HG03108 (cell line): ENCODE data around the gene STK31.
"Not testable (repeated sequence)": the region's sequence is repeated elsewhere in the genome, so short reads cannot be mapped to it uniquely, and the experiment has no call there.

Experiments used
- ATAC-seq: cut with Tn5 transposase; IDR thresholded peaks from one replicate; pipeline ENCODE4 v1.9.1; 2021; ENCODE audit warnings: moderate library complexity; ENCODE audit not compliant: unreplicated experiment

The STK31 gene

GRCh38 chr7:23713285-23714149 is 3.5 kb downstream of the STK31 start:
- ATAC-seq: no peak

GRCh38 chr7:23714150-23714464 is 4.1 kb downstream of the STK31 start:
- ATAC-seq: no peak

- ATAC-seq: no peak
Observed at GRCh38 chr7:23714579-23714978, 4.6 kb downstream of the STK31 start.

- ATAC-seq: no peak
Observed at GRCh38 chr7:23715099-23715498, 5.1 kb downstream of the STK31 start.

GRCh38 chr7:23717788-23718187 is 7.8 kb downstream of the STK31 start:
- no peak for ATAC-seq

DNA sequence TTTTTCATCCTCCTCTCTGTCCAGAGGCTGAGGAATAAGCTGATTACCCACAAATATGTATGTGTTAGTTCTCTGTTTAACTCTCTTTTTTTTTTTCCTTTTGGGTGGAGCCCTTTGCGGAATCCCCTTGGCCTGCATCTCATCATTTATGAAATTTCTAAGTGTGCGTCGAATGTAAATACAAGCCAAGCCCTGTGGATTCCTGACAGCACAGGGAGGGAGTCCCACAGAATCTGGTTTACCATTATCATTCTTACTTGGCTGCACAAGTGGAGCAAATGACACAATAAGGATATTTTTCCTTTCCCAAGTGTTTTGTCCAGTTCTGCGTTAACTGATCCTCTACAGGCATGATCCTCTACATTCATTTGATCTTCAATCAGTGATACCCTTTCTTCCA is 11.4 kb downstream of the STK31 start:
- ATAC-seq: no peak

DNA sequence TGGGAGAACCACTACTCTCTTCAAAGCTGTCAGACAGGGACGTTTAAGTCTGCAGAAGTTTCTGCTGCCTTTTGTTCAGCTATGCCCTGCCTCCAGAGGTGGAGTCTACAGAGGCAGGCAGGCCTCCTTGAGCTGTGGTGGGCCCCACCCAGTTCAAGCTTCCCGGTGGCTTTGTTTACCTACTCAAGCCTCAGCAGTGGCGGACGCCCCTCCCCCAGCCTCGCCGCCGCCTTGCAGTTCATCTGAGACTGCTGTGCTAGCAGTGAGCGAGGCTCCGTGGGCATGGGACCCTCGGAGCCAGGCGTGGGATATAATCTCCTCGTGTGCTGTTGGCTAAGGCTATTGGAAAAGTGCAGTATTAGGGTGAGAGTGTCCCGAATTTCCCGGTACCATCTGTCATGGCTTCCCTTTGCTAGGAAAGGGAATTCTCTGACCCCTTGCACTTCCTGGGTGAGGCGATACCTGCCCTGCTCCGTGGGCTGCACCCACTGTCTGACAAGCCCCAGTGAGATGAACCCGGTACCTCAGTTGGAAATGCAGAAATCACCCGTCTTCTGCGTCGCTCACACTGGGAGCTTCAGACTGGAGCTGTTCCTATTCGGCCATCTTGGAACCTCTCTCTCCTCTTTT is 12.7 kb downstream of the STK31 start:
- not testable (repeated sequence) for ATAC-seq

DNA sequence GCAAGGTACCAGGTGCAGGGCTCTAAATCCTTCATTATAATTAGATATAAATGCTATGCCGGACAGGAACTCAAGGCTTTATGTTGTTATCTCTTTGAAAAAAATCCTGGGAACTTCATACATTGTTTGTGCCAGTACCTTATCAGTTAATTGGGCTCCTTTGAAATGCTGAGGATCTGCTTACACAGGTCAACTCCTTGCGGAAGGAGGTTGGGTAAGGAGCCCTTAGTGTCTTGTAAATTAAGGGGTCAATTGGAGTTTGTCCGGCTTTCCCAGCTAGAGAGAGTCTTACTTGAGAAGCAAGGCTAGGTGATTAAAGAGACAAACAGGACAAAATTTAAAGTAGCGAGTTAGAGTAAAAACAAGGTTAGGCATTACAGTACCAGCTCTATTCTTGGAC is 14.1 kb downstream of the STK31 start:
- ATAC-seq: not testable (repeated sequence)

DNA sequence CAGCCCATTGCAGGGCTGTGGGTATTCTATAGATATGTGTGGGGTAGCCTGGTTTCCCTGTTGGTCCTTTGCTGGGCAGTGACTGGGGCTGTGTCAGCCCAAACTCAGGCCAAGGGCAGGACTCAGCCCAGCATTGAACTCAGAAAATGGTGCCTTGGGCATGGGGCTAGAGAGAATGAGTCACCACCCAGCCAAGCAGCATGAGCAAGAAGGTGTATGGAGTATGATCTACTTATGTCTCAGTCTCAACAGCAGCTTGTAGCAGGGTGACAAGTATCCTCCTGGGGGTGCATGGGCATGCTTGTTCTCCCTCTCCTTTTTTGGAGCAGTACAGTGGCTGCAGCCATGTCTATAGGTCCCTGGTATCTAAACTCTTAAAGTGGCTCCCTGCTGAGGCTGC is 32.0 kb downstream of the STK31 start:
- no peak for ATAC-seq

GRCh38 chr7:23743226-23743625 is 33.2 kb downstream of the STK31 start:
- no peak for ATAC-seq

DNA sequence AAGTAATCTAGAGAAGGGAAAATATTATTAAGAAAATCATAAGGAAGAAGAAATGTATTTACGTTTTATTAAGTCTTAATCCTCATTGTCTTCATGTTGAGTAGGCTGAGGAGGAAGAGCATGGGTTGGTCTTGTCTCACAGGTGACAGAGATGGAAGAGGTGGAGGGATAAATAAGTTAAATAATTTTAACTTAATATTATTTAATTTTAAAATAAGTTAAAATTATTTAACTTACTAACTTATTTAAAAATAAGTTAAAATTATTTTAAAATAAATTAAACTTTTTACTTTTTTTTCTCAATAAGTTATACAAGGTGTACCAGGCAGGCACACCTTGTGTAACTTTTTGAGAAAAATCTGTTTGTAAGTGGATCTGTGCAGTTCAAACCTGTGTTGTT is 36.6 kb downstream of the STK31 start:
- ATAC-seq: no peak

DNA sequence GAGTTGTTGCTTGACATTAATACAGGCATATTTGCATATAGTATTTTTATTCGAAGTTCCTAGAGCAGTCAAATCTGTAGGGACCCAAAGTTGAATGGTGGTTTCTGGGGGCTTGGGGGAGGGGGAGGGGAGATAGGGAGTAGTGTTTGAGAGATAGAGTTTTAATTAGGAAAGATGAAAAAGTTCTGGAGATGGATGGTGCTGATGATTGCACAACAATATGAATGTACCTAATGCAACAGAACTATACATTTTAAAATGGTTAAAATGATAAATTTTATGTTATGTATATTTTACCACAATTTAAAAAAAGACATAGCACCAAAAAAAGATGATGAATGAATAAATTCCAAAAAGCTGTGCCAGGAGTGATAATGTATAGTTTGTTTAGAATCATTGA is 41.8 kb downstream of the STK31 start:
- ATAC-seq: no peak

GRCh38 chr7:23758839-23759238 is 48.8 kb downstream of the STK31 start:
- ATAC-seq: not testable (repeated sequence)

- ATAC-seq: no peak
Observed at GRCh38 chr7:23759671-23760391, 49.8 kb downstream of the STK31 start.

- no peak for ATAC-seq
Observed at GRCh38 chr7:23765943-23766342, 55.9 kb downstream of the STK31 start.

DNA sequence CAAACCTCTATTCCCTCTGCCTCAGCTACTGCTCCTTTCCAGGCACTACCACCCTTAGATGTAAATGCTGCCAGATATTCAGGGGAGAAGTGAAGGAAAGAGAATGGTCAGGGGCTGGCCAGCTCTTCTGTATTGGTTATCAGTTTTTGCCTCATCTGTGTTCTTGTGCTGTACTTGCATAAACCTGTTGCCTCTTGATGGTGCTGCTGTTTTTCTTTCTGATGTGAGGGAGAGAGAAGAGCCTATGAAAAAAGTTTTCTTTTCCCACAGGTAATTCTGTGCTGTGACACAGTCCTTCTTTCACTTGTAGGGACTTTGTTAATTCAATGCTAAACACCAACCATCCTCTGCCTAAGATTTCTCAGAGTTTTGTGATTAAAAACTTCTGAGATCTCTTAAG is 57.5 kb downstream of the STK31 start:
- ATAC-seq: no peak

GRCh38 chr7:23768022-23768421 is 58.0 kb downstream of the STK31 start:
- no peak for ATAC-seq

DNA sequence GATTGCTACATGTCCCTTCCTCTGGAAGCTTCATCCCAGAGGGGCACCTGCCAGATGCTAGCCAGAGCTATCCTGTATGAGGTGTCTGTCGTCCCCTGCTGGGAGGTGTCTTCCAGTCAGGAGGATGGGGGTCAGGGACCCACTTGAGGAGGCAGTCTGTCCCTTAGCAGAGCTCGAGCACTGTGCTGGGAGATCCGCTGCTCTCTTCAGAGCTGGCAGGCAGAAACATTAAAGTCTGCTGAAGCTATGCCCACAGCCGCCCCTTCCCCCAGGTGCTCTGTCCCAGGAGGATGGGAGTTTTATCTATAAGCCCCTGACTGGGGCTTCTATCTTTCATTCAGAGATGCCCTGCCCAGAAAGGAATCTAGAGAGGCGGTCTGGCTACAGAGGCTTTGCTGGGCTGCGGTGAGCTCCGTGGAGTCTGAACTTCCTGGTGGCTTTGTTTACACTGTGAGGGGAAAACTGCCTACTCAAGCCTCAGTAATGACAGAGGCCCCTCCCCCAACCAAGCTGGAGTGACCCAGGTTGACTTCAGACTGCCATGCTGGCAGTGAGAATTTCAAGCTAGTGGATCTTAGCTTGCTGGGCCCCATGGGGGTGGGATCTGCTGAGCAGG is 69.3 kb downstream of the STK31 start:
- ATAC-seq: not testable (repeated sequence)

DNA sequence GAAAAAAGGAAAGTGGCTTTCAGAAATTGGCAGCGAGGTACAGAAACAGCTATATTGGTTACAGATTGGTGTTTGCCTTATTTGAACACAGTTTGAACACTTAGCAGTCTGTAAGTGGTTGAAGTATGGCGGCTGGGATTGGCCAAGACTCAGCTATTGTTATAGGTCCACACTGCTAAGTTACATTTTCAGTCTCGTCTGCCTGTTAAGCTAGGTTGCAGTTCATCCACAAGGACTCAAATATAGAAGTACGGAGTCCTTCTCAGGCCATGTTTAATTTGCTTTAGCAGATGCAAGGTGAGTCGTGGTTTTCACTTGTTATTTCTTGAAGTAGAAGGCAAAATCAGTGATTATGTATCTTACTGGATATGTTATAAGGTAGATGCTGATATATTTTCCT is 73.1 kb downstream of the STK31 start:
- ATAC-seq: no peak

DNA sequence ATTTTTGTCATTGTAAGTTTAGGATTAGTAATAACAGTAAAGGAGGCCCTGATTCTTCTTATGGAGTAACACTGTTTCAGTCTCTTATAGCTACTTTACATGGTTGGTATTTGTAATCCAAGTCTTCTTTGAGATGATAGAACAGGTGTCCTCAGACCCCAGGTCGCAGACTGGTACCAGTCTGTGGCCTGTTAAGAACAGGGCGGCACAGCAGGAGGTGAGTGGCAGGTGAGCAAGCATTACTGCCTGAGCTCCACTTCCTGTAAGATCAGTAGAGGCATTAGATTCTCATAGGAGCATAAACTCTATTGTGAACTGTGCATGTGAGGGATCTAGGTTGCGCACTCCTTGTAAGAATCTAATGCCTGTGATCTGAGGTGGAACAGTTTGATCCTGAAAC is 77.3 kb downstream of the STK31 start:
- no peak for ATAC-seq

DNA sequence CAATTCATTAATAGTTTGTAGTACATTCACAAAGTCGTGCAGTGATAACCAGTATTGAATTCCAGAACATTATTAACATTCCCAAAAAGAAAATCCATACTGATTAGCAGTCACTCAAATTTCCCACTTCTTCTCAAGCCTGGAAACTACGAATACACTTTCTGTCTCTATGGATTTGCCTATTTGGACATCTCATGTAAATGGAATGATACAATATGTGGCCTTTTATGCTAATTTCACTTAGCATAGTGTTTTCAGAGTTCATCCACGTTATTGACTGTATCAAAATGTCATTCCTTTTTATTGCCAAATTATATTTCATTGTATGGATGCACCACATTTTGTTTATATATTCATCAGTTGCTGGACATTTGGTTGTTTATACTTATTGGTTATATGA is 78.8 kb downstream of the STK31 start:
- no peak for ATAC-seq

GRCh38 chr7:23791721-23792120 is 81.7 kb downstream of the STK31 start:
- no peak for ATAC-seq
